H1 (cell line): Measurements from ENCODE around the gene ZP2. TPM values are rescaled to one million over a fixed set of nuclear protein-coding genes. Genes with fewer than 3 reads are reported as not detected.

Source experiments
- CEBPB ChIP-seq: IDR thresholded peaks from 2 replicates; pipeline ENCODE4 v1.6.1; 2012; ENCODE audit warnings: low read depth, low read length
- EZH2 ChIP-seq: fragments of 200-600 bp; sonication (generic); IDR thresholded peaks from 2 replicates; pipeline ENCODE4 v1.7.1; 2012; ENCODE audit warnings: low read depth, mild to moderate bottlenecking, moderate library complexity, low read length, inconsistent platforms; ENCODE audit not compliant: severe bottlenecking
- FOSL1 ChIP-seq: IDR thresholded peaks from 2 replicates; pipeline ENCODE4 v1.6.1; 2011; ENCODE audit warnings: mild to moderate bottlenecking, low read depth, low read length, moderate library complexity; ENCODE audit not compliant: insufficient read depth
- KDM5A ChIP-seq: fragments of 200-600 bp; IDR thresholded peaks from 2 replicates; pipeline ENCODE4 v1.7.1; 2012; ENCODE audit warnings: mild to moderate bottlenecking, low read length, inconsistent platforms, mixed read lengths
- SP4 ChIP-seq: IDR thresholded peaks from 2 replicates; pipeline ENCODE4 v1.6.1; 2012; ENCODE audit warnings: low read length, inconsistent platforms
- SUZ12 ChIP-seq: fragments of 200-600 bp; sonication (generic); IDR thresholded peaks from 2 replicates; pipeline ENCODE4 v1.6.1; 2012; ENCODE audit warnings: mild to moderate bottlenecking, inconsistent platforms, low read length, moderate library complexity, mixed read lengths
- polyA plus RNA-seq, 7 experiments: library from polyadenylated mRNA; depleted of rRNA in 3 of 7; stranded (reverse) in 5 of 7; unstranded in 2 of 7; fragments of >200 nt in 5 of 7; fragments of 200-250 nt in 2 of 7; gene quantifications; 1 replicate in 5 of 7; 2 replicates in 1 of 7; 4 replicates in 1 of 7; pipeline versions ENCODE4 v1.2.1 to v1.2.3, GENCODE V29; 2011 to 2013; ENCODE audit warnings: missing spikeins in 2 of 7, mixed read lengths in 2 of 7
- total RNA-seq: library from RNA; stranded (reverse); fragmentation: NEBNext Ultra II Directional; extraction: Animal tissue kit (Norgen Biotek cat#: 25700); gene quantifications from 2 replicates; pipeline ENCODE4 v1.2.1, GENCODE V29; 2021
- TF ChIP-seq, protein P1 (sequence below): IDR thresholded peaks from 2 replicates; pipeline ENCODE4 v1.6.1; 2012; ENCODE audit warnings: low read length, inconsistent platforms

ZP2 gene
- total and polyA plus RNA-seq, 2 of the 8 experiments (the other 6 are each of a cell fraction or from before 2014, with no cell fraction given) = not detected

- TF ChIP-seq, protein P1, sequence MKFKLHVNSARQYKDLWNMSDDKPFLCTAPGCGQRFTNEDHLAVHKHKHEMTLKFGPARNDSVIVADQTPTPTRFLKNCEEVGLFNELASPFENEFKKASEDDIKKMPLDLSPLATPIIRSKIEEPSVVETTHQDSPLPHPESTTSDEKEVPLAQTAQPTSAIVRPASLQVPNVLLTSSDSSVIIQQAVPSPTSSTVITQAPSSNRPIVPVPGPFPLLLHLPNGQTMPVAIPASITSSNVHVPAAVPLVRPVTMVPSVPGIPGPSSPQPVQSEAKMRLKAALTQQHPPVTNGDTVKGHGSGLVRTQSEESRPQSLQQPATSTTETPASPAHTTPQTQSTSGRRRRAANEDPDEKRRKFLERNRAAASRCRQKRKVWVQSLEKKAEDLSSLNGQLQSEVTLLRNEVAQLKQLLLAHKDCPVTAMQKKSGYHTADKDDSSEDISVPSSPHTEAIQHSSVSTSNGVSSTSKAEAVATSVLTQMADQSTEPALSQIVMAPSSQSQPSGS = no peak
- no peak for TF ChIP-seq SP4
- TF ChIP-seq CEBPB = no peak
- TF ChIP-seq EZH2 = no peak
- no peak for TF ChIP-seq FOSL1
- TF ChIP-seq SUZ12 = no peak
- TF ChIP-seq KDM5A = no peak
Measured at GRCh38 chr16:21205303-21205702, 6.1 kb downstream of the ZP2 start (continued).
